HG02885 (cell line): ENCODE data around the gene MEX3D.
"Not testable (repeated sequence)": the region's sequence is repeated elsewhere in the genome, so short reads cannot be mapped to it uniquely, and the experiment has no call there.

Experiments used
- ATAC-seq: cut with Tn5 transposase; IDR thresholded peaks from one replicate; pipeline ENCODE4 v1.9.1; 2021; ENCODE audit warnings: mild to moderate bottlenecking; ENCODE audit not compliant: unreplicated experiment, poor library complexity

MEX3D gene

DNA sequence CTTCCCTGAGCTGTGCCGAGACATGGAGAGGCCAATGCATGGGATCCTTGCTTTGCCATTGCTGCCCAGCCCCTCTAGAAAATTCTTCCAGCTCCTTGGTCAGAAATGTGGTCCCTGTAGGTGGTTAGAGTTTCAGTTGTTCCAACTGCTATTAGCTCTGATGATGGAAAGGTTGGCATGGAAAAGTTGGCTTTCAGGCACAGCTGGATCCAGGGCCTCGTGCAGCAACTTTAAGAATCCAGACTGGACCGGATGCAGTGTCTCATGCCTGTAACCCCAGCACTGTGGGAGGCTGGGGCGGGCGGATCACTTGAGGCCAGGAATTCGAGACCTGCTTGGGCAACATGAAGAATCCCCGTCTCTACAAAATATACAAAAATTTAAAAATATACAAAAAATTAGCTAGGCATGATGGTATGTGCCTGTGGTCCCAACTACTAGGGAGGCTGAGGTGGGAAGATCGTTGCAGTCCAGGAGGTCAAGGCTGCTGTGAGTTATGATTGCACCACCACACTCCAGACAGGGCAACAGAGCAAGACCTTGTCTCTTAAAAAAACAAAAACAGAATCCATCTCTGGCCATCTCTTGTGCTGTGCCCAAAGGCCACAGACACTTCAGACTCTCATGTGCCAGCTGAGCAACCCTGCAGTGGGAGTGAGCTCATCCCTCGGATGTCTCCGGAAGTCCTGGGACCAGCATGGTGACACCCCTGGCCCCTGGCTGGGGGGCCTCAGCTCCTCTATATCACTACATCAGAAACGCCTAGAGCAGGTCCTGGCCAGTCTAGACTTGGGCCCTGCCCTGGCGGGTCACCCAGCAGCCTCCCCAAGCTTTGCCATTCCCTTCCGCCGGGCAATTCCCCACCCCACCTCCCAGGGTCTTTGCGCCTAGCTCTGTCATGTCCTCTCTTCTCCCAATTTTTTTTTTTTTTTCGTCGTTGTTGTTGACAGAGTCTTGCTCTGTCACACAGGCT lies 16.8 kb downstream of the MEX3D start:
- ATAC-seq, result no peak

DNA sequence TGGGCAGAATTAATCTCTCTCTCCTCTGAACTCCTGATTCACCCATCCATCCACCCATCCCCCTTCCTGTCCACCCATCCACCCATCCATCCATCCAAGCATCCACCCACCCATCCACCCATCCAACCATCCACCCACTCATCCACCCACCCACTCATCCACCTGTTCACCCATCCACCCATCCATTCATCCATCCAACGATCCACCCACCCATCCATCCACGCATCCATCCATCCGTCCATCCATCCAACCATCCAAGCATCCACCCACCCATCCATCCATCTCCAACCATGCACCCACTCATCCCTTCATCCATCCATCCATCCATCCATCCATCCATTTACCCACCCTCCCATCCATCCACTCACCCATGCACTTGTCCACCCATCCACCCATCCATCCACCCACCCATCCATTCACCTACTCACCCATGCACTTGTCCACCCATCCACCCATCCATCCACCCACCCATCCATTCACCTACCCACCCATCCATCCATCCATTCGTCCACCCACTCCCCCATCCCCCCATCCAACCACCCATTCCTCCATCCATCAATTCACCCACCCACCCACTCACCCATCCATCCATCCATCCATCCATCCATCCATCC lies 18.7 kb downstream of the MEX3D start:
- ATAC-seq, result no peak

DNA sequence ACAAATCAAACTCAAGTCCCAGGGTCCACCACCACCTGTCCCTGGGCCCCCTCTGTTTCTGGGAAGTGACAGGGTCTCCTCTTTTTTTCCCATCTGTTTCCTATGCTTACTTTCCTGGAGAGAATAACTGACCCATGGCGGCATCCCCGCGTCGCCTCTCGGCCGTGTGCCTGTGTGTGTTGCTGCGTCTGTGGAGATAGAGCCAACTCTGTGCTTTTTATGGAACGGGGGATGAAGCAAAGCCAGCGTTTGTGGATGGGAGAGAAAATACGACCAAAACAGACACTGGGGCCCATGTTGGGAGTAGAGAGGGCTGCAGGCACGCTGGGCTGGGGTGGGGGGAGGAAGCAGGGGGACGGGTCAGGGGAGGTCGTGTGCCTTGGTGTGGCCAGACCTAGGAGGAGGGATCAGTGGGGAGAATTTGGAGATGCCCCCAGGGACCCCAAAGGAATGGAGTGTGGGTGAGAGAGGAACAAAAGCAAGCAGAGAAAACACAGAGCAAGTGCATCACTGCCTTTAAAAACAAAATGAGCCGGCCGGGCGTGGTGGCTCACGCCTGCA lies 27.7 kb downstream of the MEX3D start:
- no peak for ATAC-seq

DNA sequence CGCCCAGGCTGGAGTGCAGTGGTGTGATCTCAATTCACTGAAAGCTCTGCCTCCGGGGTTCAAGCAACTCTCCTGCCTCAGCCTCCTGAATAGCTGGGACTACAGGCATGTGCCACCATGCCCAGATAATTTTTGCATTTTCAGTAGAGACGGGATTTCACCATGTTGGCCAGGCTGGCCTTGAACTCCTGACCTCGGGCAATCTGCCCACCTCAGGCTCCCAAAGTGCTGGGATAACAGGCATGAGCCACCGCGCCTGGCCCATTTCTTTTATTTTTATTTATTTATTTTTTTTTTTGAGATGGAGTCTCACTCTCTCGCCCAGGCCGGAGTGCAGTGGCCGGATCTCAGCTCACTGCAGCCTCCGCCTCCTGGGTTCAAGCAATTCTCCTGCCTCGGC lies 28.4 kb downstream of the MEX3D start:
- not testable (repeated sequence) for ATAC-seq

DNA sequence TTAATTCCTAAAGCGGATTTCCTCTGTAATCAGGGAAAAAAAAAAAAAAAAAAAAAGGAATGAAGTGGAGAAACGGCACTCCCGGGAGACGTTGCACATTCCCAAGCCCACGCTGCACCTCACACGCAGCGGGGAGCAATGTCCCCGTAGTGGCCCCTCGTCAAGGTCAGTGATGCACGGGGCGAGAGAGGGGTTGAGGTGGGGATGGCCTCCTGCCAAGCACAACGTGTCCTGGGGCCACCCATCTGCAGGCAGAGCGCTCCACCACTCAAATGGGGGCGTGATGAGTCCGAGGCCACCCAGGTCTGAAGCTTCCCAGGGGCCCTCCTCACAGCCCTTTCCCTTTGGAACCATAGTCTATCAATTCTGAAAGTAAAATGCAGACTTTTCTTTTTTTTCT lies 29.1 kb downstream of the MEX3D start:
- no peak for ATAC-seq

DNA sequence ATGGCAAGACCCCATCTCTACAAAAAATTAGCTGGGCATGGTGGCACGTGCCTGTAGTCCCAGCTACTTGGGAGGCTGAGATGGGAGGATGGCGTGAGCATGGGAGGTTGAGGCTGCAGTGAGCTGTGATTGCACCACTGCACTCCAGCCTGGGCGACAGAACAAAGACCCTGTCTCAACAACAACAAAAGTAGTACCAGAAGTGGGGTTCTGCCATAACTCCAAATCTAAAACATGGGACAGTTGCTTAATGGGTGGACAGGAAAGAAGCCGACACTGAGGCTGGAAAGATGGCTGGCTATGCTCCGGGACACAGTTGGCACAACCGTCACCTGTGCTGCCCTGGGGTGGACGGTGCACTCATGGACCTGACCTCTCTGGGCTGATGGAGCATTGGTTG lies 32.4 kb downstream of the MEX3D start:
- not testable (repeated sequence) for ATAC-seq

DNA sequence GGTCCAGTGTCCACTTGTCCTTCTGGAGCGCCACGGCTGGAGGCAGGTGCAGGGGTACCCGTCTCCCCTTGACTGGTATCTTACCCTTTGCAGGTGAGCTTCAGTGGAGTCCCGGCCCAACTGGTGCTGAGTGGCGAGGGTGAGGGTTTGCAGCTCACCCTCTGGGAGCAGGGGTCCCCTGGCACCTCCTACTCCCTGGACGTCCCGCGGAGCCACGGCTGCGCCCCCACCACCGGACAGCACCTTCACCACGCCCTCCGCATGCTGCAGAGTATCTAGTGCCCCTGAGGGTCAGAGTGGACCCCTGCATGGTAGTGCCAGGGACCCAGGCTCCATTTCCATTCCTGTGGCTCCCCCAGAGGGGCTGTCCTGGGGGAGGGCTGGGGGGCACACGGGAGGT lies 33.2 kb downstream of the MEX3D start:
- no peak for ATAC-seq

DNA sequence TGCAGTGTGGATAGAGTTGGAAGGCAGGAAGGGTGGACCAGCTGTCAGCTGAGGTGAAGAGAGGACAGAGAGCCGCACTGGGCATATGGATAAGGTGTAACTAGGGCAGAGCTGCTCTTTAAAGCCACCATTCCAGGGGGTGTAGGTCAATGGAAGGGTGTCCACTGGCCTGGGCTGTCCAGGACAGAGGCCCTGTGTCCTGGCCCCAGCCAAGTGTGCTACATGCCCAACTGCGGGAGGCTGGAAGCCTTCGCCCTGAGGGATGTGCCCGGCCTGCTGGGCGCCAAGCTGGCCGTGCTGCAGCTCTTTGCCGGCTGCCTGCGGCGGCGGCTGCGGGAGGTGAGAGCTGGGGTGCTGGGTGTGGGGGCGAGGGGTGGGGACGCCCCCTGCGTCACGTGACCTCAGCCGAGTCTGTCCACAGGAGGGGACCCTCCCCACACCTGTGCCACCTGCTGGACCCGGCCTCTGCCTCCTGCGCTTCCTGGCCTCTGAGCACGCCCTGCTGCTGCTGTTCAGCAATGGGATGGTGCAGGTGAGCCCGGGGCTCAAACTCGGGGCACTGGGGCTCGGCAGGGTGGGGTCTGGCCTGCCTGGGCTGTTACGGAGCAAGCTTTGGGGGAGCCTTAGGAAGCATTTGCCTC lies 34.5 kb downstream of the MEX3D start:
- no peak for ATAC-seq

DNA sequence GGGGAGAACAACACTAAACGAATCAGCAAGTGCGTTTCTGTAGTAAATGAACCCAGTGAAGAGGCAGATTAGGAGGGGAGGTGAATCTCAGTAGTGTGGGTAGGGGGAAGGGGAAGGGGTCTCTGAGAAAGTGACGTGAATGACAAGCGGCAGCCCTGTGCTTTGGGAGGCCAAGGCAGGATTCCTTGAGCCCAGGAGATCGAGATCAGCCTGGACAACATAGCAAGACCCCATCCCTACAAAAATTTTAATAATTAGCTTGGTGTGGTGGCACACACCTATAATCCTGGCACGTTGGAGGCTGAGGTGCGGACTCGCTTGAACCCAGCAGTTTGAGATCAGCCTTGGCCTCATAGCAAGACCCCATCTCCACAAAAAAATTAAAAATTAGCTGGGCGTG lies 36.1 kb downstream of the MEX3D start:
- no peak for ATAC-seq

DNA sequence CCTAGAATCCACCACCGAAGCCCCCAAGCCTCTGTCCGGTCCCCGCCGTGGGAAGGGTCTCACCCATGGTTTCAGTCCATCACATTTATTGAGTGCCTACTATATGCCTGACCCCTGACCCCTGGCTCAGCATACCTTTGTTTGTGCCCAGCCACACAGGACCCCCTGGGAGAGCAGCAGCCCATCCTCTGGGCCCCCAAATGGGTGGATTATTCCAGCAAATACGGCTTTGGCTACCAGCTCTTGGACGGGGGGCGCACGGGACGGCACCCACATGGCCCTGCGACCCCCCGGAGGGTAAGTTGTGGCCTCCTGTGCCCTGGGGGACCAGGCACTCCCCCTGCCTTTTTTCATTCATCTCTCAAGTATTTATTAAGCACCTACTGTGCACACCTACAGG lies 36.5 kb downstream of the MEX3D start:
- no peak for ATAC-seq

DNA sequence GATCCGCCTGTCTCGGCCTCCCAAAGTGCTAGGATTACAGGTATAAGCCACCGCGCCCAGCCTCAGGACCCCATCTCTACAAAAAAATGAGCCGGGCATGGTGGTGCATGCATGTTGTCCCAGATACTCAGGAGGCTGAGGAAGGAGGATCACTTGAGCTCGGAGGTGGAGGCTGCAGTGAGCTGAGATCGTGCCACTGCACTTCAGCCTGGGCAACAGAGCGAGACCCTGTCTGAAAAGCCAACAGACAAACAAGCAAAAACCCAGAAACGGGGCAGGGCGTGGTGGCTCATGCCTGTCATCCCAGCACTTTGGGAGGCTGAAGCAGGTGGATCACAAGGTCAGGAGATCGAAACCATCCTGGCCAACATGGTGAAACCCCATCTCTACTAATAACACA lies 37.3 kb downstream of the MEX3D start:
- ATAC-seq, result not testable (repeated sequence)

DNA sequence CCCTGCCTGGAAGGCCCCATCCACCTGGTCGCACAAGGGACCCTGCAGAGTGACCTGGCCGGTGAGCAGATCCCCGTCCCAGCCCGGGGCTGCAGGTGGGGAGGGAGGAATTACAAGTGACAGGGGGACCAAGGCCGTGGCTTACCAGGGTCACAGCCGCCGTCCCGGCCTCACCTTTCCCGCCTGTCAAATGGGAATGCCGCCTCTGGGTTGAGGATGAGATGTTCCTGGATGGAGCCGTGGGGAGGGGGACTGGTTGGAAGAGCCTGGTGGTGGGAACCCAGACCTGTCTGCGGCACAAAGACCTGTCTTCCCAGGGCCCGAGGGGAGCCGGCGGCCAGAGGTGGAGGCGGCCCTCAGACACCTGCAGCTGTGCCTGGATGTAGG lies 38.7 kb downstream of the MEX3D start:
- no peak for ATAC-seq

DNA sequence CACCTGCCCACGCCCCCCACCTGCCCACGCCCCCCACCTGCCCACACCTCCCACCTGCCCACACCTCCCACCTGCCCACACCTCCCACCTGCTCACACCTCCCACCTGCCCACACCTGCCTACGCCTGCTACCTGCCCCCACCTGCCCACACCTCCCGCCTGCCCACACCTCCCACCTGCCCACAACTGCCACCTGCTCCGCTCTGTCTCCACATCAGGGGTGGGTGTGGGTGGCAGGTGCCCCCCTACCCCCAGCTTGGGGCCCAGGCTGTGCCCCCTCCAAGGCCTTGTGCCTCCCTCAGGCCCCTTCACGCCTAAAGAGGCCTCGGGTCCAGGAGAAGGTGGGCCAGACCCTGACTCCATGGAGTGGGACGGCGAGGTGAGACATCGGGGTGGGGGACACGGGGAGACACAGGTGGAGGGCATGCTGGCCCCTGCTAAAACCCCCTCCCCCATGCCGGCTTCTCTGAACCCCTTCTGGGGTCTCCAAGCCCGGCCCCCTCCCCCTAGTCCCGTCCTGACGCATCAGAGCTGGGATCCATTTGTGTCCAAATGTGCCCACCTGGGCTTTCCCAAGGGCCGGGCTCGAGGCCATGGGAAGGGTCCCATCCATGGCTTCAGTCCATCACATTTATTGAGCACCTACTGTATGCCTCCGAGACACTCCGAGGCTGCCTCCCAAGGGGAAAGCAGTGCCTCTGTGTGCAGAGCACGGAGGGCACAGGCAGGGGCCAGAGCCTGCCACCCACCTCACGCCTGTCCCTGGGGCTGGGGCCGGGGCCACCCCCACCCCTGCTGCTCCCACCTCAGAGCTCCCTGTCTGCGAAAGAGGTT lies 39.3 kb downstream of the MEX3D start:
- no peak for ATAC-seq

DNA sequence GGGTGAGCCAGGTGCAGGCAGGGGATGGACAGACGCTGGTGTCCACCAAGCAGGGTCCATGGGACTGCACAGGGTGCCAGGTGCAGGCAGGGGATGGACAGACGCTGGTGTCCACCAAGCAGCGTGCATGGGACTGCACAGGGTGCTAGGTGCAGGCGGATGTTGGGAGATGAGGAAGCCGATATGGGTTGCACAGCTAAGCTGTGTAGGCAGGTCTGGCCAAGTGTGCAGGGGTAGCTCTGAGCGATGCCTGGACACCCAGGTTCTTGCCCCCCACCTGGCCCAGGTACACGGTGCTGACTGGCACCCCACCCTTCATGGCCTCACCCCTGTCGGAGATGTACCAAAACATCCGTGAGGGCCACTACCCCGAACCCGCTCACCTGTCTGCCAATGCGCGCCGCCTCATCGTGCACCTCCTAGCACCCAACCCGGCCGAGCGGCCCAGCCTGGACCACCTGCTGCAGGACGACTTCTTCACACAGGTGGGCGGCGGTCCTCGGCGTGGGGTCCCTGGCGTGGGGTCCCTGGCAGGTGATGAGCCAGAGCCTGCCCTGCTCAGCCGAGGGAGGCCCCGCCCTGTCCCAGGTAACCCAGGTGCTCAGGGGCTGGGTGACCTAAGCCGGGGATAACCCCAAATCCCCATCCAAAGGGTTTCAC lies 40.3 kb downstream of the MEX3D start:
- no peak for ATAC-seq

DNA sequence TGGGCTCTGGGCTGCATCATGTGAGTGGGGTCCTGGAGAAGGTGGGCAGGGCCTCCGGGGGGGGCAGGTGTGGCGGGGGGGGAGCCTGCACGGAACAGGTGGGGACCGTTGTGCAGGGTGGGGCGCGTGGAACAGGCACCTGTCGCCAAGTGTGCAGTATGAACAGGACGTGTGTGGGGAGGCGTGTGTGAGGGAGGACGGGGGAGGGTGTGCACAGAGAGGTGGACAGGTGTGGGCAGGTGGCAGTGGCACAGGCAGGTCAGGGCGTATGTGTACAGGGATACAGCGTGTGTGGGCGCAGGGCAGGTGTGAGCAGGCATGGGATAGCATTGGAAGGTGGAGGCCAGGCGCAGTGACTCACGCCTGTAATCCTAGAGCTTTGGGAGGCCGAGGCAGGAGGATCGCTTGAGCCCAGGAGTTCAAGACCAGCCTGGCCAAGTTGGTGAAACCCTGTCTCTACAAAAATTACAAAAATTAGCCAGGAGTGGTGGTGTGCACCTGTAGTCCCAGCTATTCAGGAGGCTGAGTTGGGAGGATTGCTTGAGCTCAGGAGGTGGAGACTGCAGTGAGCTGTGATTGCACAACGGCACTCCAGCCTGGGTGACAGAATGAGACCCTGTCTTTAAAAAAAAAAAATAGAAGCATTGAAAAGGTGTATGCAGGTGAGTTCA lies 41.0 kb downstream of the MEX3D start:
- ATAC-seq, result no peak

DNA sequence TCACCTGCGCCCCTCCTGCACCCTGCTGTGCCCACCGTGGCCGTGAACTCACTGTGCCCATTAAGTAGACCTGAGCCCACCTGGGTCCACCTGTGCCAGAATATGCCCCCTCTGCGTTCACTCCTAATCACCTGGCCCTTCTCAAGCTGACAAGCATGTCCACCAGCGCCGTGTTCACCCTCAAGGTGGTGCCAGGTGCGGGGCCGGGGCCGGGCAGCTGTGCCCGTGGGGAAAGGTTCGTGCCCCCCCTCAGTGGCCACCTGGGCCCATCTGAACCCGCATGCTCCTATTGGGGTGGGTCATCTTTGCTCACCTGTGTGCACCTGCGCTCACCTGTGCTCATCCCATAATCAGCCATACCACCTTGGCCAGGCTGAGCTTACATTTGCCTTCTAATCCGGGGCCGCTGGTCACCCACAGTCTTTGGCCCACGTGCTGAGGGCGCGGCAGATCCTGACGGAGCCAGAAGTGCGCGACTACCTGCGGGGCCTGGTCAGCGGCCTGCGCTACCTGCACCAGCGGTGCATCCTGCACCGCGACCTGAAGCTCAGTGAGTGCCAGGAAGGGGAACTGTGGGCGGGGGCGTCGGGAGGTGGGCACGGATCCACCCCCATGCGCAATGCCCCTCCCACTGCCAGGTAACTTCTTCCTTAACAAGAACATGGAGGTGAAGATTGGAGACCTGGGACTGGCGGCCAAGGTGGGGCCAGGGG lies 41.9 kb downstream of the MEX3D start:
- ATAC-seq, result no peak

DNA sequence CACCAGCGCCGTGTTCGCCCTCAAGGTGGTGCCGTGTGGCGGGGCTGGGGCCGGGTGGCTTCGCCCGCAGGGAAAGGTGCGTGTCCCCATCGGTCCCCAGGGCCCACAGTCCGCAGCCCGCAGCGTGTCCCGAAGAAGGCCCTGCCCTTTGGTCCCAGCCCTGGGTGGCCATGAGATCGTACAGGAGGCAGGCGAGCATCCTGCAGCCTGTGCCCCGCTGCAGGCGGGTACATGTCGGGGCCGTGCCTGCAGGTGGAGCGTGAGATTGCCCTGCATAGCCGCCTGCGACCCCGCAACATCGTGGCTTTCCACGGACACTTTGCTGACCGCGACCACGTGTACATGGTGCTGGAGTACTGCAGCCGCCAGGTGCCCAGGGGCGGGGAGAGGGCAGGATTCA lies 42.8 kb downstream of the MEX3D start:
- no peak for ATAC-seq

DNA sequence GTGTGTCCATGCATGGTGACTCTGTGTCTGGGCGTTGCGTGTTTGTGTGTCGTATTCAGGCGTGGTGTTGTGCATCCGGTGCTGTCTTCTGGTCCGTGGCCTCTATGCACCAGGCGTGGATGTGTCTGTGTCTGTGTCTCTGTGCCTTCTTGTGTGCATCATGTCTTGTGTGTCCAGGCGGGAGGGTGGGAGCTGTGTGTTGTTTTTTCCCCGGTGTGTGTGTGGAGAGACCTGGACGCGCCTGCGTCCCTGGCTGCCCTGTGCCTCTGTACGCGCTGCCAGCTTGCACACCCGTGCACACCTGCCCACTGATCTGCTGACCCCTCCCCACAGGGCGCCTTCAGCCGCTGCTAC lies 43.2 kb downstream of the MEX3D start:
- no peak for ATAC-seq
